H1 (cell line): Measurements from ENCODE around the gene PTPN22.

Source experiments
- ATF3 ChIP-seq: IDR thresholded peaks from 2 replicates; pipeline ENCODE4 v1.6.1; 2011; ENCODE audit warnings: low read depth, mild to moderate bottlenecking, low read length; ENCODE audit not compliant: insufficient read depth
- CTCF ChIP-seq, 3 experiments: IDR thresholded peaks; 1 replicate in 2 of 3; 2 replicates in 1 of 3; pipeline versions ENCODE4 v1.5.1 to v1.6.1; 2011; ENCODE audit warnings: low read length in 3 of 3, mild to moderate bottlenecking in 3 of 3, inconsistent platforms in 2 of 3, low read depth in 1 of 3, moderate library complexity in 1 of 3; ENCODE audit not compliant: insufficient read depth in 1 of 3; ENCODE audit errors: control extremely low read depth in 1 of 3
- POLR2A ChIP-seq, 2 experiments: IDR thresholded peaks; 1 replicate in 1 of 2; 2 replicates in 1 of 2; pipeline ENCODE4 v1.6.1; 2011; ENCODE audit warnings: low read depth in 2 of 2, low read length in 2 of 2, mild to moderate bottlenecking in 2 of 2; ENCODE audit errors: control extremely low read depth in 1 of 2
- POLR2AphosphoS5 ChIP-seq: IDR thresholded peaks from 2 replicates; pipeline ENCODE4 v1.6.1; 2011; ENCODE audit warnings: low read depth, low read length
- RBBP5 ChIP-seq: IDR thresholded peaks from 2 replicates; pipeline ENCODE4 v1.7.1; 2012; ENCODE audit warnings: low read depth, mild to moderate bottlenecking, inconsistent platforms, low read length, moderate library complexity, borderline replicate concordance
- USF2 ChIP-seq: IDR thresholded peaks from 2 replicates; pipeline ENCODE4 v1.6.1; 2011; ENCODE audit warnings: low read length, improper control_type of control experiment
- ZNF274 ChIP-seq: IDR thresholded peaks from 2 replicates; pipeline ENCODE4 v1.7.0; 2012; ENCODE audit warnings: low read length, borderline replicate concordance; ENCODE audit errors: extremely low read depth

GRCh38 chr1:113868387-113869083 is 3.0 kb downstream of the PTPN22 start:
- TF ChIP-seq CTCF (IDR thresholded peaks at IDR 0.05; ENCODE audit: control extremely low read depth in 1 of 3, insufficient read depth in 1 of 3, low read depth in 1 of 3, low read length in 3 of 3) (no peak), USF2 (no peak), POLR2AphosphoS5 (no peak), RBBP5 (no peak), POLR2A (IDR thresholded peaks at IDR 0.05; ENCODE audit: control extremely low read depth in 1 of 2, low read depth in 2 of 2, low read length in 2 of 2) (no peak), ZNF274 (no peak), ATF3 (no peak)
